ENCODE data around the gene ZNF467.

ZNF467 gene

DNA sequence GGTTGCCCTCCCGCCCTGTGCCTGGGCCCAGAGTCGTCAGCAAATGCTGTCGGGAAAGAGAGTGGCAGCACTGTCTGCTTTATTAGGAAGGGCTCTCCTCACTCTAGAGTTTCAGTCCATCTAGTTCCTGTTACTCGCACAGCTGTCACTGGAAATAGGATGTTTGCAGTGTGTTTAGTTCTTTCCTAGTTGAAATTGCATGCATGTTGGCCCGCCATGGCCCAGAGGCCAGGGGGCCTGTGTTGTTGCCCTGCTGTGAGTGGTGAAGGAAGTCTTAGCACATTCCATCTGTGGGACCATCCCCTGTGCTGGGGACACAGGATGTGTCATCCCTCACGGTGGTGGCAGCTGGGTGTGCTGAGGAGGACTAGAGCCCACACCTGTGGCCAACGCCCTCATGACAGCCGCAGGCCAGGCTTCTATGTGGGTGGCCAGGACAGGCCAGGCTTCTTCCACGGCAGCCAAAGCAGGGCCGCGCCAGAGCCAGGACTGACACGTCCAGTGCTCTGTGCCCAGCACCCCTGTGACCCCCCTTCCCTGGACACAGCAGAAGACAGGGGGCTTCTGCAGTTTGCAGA, 45.4 kb downstream of the ZNF467 start:
- no peak for DNase-seq (ENCODE audit: low read depth in 2 of 2)

DNA sequence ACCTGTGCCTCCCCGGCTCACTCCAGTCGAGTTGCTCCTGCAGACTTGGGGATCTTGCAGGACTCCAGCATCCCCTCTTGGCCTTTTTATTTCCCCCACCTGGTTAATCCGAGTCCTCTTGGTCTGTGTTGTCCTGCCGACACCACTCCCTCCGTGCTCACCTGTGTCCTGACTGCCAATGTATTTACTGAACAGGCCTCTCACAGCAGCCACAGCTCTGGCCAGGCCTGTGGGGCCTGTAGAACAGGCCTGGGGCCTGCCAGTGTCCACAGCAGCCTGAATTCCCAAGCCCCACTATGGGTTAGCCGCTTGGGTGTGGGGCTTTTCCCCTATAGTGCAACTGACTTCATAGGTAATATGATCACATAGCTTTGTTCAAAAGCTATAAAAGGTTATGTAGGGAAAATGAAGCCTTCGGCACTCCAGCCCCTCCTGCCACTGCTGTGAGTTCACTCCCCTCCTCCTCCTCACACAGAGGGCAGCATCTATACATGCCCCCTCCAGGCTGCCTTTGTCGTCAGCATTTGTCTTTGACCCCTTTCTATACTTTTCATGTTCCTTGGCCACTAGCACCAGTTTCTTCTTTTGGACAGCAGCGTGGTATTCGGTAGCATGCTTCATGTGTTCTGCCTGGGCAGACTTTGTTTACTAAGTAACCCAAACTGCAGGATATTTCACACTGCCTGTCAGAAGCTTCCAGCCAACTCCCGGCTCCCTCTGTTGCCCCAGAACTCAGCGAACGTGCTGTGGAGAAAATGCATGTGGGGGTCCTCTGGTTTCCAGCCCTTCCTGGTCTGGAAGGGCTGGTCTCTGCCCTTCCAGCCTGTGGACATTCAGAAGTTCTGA, 46.1 kb downstream of the ZNF467 start:
- no peak for DNase-seq (ENCODE audit: low read depth in 2 of 2)

DNA sequence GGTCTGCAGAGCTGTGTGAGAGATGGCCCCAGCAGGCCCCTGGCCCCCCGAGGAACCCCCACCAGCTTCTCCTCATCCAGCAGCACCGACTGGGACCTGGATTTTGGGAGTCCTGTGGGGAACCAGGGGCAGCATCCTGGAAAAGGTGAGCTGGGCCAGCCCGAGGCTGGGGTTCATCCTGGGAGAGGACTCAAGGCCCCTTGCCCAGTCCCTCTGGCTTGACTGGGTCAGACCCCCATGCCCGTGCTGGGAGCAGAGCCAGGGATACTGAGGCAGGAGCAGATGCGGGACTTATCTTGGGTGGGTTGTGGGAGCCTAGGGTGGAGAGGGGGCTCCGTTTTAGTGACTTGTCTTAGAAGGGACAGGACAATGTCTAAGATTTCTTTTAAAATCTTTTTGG, 47.5 kb downstream of the ZNF467 start:
- no peak for DNase-seq (ENCODE audit: low read depth in 2 of 2)

DNA sequence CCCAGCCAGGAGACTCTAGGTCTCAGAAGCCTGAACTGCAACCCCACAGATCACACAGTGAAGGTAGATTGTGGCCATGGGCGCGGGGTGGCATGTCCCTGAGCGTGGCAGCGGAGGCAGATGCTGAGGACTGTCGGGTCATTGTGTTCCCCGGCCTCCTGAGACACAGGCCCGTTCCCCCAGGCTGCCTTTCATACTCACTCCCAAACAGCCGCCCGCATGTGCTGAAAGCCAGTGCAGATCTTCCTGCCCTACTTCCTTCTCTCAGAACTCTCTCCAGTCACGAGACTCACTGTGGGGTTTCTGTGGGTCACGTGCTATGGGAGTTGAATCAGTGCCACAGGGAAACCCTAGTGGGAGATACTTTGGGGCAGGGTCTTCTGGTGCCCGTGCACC, 48.0 kb downstream of the ZNF467 start:
- no peak for DNase-seq (ENCODE audit: low read depth in 2 of 2)

DNA sequence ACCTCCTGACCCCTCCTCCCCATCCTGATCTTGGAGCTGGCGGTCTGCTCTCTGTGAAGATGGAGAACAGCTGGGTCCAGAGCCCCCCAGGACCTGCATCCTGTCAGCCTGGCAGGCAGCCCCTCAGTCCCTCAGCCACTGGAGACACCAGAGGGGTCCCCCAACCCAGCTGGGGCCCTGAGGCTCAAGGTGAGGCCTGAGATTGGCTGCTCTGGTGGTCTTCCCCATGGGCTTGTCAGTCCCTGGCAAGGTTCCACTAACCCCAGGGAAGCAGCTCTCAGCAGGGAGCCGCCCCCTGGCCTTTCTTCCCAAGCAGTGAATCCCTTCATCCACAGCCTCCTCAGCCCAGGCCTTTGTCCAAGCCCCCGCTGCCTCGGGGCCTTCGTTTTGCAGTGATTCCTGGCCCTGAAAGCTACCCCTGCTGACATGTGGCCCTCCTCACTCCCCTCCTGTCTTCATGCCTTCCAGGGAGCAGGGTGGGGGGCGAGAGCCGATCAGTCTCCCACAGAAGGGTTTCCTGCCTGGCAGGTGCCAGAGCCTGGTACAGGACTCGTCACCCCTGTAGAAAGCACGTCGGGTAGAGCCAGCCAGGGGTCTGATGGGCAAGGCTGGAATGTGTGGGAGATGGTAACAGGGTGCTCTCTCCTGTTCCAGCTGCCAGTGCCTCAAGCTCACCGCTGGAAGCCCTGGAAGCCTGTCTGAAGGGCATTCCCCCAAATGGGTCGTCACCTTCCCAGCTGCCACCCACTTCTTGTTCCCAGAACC, 48.5 kb downstream of the ZNF467 start:
- DNase-seq (ENCODE audit: low read depth in 2 of 2), result no peak

DNA sequence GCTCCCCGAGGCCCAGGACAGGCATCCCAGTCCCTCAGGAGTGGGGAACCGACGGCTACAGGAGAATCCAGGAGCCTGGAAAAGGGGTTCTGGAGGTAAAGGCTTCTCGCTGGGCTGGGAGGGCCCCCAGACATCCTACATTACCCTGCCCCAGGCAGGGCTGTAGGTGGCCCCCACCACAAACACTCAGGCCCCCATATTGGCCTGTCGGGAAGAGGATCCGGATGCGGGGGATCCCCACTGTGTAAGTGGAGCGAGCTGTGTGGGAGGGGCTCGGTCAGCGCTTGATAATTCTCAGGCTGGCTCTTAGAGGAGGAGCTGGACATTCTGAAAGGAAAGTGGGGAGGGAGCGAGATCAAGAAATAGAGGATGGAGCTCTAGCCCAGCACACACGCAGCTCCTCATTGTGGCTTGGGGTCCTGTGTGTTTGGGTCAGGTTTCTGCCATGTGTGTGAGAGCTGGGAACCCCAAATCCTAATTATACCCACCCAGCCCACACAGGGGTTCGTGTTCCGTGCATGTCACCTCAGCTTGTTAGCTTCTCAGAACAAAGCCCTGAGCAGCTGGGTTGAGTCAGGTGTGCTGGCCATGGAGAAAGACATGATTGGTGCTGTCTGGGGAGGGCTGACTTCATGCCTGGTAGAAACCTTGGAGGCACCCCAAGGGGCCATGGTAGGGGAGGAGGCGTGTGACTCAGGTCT, 49.4 kb downstream of the ZNF467 start:
- DNase-seq (ENCODE audit: low read depth in 2 of 2), result no peak

DNA sequence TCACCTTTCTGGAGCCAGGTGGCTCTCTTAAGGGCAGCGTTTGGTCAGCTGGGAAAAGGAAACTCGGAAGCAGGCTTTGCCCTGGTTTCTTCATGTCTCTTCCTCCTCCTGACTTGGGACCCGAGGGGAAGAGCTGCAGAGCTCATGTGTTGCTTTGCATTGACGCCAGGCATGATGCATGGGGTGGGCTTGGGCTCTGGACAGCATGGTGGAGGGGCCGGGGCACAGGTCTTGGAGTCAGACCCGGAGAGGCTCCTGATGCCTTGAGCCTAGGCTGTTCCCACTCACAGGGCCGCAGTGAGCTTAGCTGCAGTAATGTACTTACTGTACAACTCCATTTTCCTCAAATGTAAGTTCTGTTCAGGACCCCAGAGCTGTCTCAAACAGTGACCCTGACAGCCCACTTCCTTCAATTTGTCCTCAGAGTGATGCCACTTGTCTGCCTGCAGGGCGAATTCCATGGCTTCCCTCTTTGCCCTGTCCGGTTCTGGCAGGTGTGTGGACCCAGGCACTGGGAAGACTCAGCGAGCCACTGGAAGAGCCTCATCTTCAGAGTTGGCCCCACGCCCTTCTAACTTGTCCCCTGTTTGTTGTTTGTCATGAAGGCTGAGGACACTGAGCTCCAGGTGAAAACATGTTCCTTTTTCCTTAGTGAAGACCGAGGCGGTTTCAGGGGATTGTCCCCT, 50.2 kb downstream of the ZNF467 start:
- DNase-seq (ENCODE audit: low read depth in 2 of 2), result no peak

DNA sequence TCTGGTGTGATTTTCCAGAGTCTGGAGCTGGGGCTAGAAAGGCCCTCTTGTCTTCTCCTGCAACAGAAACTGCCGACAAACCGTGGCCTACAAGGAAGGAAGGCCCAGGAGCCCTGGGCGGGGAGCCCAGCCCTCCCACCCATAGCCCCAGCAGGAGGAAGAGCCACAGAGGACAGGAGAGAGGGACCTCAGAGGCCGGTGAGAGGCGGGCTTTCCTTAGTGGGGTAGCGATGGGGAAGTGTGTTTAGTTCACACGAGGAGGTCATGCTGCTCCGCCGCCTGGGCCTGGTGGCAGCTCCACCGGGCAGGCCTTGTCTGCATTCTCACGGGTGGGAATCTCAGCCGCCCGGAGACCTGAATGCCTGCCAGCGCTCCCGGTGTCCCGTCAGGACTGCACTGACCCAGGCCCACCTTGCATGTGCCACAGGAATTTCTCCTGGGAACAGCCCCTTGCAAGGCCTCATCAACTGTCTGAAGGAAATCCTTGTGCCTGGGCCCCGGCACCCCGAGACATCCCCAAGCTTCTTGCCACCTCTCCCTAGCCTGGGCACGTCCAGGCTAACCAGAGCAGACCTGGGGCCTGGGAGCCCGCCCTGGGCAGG, 50.9 kb downstream of the ZNF467 start:
- no peak for DNase-seq (ENCODE audit: low read depth in 2 of 2)

DNA sequence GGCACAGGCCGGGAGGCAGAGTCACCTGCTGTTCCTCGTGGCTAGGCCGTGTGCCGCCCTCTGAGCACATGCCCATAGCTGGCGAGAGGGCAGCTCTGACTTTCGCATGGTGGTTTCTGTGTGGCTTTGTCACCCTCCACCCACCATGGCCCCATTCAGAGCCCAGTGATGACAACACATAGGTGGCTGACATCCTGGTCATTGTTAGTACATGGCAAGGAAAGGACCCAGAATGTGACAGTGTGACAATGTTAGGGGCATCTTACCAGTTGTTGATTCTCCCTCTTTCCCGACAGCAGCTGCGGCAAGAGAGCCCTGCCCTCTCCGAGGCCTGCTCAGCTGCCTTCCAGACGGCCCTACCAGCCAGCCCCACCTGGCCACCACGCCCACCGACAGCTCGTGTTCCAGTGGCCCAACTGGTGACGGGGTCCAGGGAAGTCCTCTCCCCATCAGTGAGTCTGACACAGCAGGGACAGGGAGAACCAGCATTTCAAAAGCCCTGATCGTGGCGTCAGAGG, 52.2 kb downstream of the ZNF467 start:
- DNase-seq (ENCODE audit: low read depth in 2 of 2), result no peak

DNA sequence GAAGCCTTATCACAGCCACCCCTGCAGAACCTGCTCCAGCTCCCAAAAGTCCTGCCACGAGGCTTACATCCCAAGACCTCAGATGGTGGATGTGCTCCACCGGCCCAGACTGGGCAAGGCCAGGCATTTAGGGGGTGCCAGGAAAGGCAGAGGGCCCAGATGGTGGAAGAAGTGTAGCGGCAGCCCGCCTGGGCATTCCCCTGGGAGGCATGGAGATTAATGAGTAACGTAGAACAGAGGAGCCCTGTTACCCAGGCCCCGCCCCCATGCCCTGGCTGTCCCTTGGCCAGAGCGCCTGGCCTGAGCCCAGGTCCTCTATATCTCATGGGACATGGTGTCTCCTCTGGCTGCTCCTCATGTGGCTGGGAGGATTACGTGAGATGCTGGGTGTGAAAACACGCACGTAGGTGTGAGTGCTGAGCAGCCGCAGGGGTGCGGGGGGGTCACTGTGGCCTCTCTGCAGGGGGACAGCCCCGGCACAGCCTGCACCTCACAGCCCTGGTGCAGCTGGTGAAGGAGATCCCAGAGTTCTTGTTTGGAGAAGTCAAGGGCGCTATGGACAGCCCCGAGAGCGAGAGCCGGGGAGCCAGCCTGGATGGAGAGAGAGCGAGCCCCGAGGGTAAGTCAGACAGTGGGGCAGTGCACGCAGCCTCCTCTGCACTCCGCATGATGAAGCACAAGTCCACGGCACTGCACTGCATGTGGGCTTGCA, 52.9 kb downstream of the ZNF467 start:
- DNase-seq (ENCODE audit: low read depth in 2 of 2), result no peak

DNA sequence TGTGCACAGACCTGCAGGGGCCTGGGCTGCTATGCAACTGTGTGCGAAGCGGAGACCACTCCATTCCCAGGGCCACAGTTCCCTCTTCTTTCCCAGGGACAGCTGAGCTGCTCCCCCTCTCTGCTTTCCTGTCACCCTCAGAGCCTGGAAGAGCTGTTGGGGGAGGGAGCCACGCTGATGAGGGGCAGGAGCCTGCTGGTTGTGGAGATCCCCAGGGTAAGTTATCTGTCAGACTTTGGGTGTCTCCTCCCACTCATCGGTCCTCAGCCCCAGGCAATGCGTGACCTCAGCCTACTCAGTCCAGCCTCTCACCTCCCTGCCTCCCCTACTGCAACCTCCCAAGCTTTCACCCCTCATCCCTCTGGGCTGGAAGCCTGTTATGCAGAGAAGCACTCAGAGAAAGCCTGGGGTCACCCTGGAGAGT, 53.5 kb downstream of the ZNF467 start:
- DNase-seq (ENCODE audit: low read depth in 2 of 2), result no peak

DNA sequence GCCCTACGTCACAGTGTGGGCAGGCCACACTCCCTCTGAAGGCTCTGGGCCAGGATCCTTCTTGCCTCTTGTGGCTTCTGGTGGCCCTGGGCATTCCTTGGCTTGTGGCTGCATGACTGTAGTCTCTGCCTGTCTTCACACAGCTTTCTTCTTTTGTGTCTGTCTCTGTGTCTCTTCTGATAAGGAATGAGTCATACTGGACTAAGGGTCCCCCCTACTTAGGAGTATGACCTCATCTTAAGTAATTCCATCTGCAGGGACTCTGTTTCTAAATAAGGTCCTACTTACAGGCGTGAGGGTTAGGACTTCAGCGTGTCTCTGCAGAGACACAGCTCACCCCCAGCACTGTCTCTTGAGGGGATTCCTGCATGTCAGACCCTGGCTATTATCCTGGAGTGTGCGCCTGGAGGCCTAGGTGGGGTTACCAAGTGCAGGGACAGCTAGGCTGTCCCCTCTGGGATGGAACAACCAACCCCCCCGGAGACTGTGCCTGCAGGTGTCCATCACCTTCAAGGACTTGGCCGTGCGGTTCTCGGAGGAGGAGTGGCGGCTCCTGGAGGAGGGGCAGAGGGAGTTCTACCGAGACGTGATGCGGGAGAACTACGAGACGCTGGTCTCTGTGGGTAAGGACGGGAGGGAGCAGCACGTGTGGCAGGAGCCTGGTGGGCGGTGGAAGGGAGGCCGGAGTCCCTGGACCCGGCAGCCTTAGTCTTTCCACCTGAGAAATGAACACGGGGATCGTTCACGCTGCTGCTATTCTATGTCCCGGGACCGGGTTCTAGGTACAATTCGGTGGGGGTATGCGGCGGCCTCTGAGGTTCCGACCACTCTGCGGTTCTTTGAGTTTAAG, 54.1 kb downstream of the ZNF467 start:
- peak; percentile 18 to 23 for DNase-seq (ENCODE audit: low read depth in 2 of 2)

DNA sequence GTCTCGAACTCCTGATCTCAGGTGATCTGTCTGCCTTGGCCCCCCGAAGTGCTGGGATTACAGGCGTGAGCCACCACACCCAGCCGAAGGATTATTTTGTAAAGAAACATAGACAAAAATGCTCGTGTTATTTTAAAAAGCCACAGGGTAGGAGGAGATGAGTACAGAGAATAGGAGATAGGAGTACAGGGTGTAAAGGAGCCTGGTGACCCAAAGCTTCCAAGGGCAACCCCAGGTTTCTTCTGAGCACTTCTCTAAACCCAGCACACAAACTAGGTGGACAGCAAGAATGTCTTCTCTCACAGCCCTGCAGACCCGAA, 54.7 kb downstream of the ZNF467 start:
- no peak for DNase-seq (ENCODE audit: low read depth in 2 of 2)

DNA sequence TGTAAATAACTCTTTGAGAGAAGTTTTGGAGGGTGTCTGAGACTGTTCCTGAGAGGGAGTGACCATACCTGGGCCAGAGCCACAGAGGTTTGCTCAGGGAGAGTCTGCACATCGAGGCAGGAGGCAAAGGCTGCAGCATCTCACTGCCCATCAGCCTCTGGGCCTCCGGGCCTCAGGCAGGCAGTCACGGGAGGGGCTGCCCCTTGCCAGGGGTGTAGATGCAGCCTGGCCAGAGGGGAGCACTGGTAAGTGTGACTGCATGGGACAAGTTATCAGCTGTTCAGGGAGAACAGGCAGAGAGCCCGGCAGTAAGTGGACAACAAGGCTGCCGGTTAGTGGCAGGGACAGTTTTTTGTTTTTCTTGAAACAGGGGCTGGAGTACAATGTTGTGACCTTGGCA, 55.9 kb downstream of the ZNF467 start:
- DNase-seq (ENCODE audit: low read depth in 2 of 2), result no peak

DNA sequence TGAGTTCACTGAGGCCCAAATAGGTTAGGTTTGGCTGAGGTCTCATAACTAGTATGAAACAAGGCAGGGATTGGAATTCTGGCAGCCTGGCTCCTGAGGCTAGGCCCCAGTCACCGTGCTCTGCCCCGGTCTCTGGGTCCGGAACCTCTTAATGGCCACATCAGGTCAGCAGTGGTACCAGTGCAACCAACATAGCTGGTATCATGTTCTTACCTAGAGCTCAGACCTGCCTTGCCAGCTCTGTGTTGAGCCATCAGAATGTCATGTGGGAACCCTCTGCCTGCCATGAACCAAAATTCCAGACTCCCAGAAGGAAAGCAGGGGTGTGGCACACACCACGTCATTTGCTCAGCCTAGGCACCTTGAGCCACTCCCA, 56.5 kb downstream of the ZNF467 start:
- no peak for DNase-seq (ENCODE audit: low read depth in 2 of 2)

DNA sequence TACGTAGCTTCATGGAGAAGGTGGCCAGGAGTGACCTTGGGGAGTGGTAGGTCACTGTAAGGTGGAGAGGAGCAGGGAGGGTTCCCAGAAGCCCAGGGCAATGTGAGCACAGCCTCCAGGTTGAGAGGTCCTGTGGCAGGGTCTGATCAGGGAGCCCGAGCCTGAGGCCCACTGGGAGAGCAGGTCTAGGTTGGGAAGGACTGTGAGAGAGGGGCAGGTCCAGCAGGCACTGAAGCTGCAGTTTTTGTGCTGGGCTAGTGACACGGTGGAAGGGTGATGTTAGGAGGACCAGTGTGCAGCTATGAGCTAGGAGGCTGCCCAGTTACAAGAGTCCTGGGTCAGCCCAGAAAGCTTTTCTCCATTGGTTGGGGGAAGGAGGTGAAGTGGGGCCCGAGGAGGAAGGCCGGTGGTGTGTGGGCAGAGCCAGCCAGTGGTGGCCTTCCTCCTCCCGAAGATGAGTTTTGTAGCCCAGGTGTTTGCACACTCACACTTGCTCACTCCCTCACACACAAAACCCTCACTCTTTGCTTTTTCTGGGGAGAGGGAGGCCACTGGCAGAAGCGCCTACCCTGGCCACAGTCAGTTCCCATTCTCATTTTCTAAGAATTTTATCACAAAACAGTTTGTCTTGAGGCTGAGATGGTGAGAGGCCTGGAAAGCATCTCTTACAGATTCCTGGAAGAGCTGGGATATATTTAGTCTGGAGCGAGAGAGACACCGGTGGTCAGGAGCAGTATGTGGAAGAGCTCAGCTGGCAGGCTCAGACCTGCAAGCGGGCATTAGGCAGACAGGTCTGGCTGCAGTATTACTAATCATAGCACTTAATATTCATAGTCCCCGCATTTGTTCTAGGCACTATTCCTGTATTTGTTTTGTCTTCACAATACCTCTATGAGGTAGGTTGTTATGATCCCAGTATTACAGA, 57.1 kb downstream of the ZNF467 start:
- DNase-seq (ENCODE audit: low read depth in 2 of 2), result no peak

DNA sequence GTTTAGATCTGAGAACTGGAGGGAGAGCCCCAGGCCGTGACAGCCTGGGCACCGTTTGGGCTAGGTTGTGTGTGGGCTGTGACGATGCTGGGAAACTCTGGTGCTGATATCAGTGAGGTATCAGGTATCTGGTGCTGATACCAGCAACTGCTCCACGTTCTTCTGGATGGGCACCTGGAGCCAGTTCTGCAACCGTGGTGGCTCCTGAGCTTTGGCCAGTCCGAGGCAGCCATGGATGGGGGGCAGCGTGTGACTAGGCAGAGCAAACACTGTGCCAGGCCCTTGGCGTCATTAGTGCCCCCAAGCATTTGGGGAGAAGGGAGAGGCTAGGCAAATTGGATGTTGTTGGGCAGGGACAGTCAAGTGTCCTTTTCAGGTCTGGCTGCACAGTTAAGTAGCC, 57.9 kb downstream of the ZNF467 start:
- DNase-seq (ENCODE audit: low read depth in 2 of 2), result no peak

DNA sequence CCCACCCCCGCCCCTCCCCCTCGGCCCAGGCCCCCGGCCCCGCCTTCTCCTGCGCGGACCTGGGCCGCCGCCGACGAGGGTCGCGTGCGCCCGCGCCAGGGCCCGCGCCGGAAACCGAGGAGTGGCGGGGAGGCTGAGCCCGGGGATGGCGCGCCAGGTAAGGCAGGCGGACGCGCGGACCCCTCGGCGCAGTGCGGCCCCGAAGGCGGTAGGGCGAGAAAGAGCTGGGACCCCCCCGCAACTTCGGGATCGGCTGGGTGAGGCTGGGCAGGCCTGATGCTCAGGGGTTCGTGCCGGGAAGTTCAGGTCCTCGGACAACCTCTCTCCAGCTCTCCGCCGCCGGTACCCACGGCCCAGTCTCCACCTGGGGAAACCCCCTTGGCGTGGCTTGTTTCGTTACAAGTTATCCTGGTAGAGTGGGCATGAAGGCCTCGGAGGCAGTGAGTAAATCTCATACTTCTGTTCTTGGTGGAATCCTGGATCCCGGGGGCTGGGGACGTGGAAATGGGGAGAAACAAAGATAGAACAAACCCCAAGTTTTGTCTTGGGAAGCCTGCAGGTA, 58.4 kb downstream of the ZNF467 start:
- DNase-seq (ENCODE audit: low read depth in 2 of 2), result no peak

Data from fibroblast of skin of left biceps (primary cell).